H1 (cell line): ENCODE results near the gene CHCHD6. TPM values are rescaled to one million over a fixed set of nuclear protein-coding genes. Genes with fewer than 3 reads are reported as not detected.

ENCODE experiments used
- NRF1 ChIP-seq: IDR thresholded peaks from 2 replicates; pipeline ENCODE4 v1.6.1; 2011; ENCODE audit warnings: mild to moderate bottlenecking, low read depth, low read length, improper control_type of control experiment
- POU5F1 ChIP-seq: IDR thresholded peaks from 2 replicates; pipeline ENCODE4 v1.6.1; 2011; ENCODE audit warnings: low read depth, mild to moderate bottlenecking, low read length, moderate library complexity
- SIN3A ChIP-seq, 2 experiments: IDR thresholded peaks in 1 of 2; conservative IDR thresholded peaks in 1 of 2; 2 replicates each; pipeline ENCODE4 v1.6.1; 2011 to 2012; ENCODE audit warnings: low read length in 2 of 2, improper control_type of control experiment in 1 of 2, low read depth in 1 of 2, mild to moderate bottlenecking in 1 of 2
- polyA plus RNA-seq, 7 experiments: library from polyadenylated mRNA; depleted of rRNA in 3 of 7; stranded (reverse) in 5 of 7; unstranded in 2 of 7; fragments of >200 nt in 5 of 7; fragments of 200-250 nt in 2 of 7; gene quantifications; 1 replicate in 5 of 7; 2 replicates in 1 of 7; 4 replicates in 1 of 7; pipeline versions ENCODE4 v1.2.1 to v1.2.3, GENCODE V29; 2011 to 2013; ENCODE audit warnings: missing spikeins in 2 of 7, mixed read lengths in 2 of 7
- total RNA-seq: library from RNA; stranded (reverse); fragmentation: NEBNext Ultra II Directional; extraction: Animal tissue kit (Norgen Biotek cat#: 25700); gene quantifications from 2 replicates; pipeline ENCODE4 v1.2.1, GENCODE V29; 2021

CHCHD6 gene
- total and polyA plus RNA-seq, 2 of the 8 experiments (the other 6 are each of a cell fraction or from before 2014, with no cell fraction given), result 32.4 to 37.6 TPM

GRCh38 chr3:126696701-126697267, 7.3 kb upstream of the CHCHD6 start (continued):
- TF ChIP-seq SIN3A (conservative IDR thresholded peaks at IDR 0.05 in 1 of 2, IDR thresholded peaks at IDR 0.05 in 1 of 2; ENCODE audit: low read depth in 1 of 2, low read length in 2 of 2), result no peak
- TF ChIP-seq POU5F1, result no peak
- no peak for TF ChIP-seq NRF1
- TF ChIP-seq, all 59 proteins: peak for 0
